Ovary (tissue), 9 donors: ENCODE data around the gene SLITRK4. TPM values are rescaled to one million over a fixed set of nuclear protein-coding genes. Genes with fewer than 3 reads are reported as not detected.

Experiments
- DNase-seq, 5 donors: peaks; one replicate each; pipeline ENCODE4 v3.0.0-alpha.2; 2019 to 2020
- H3K27ac ChIP-seq, 2 donors: fragments of 200-600 bp; one replicate each; pipeline versions ENCODE4 v1.5.1 to v1.8.0; 2019 to 2022
- H3K27me3 ChIP-seq: fragments of 200-600 bp; one replicate; pipeline ENCODE4 v1.8.0; 2022
- H3K36me3 ChIP-seq: fragments of 200-600 bp; sonication (generic); one replicate; pipeline ENCODE4 v1.5.1; 2019
- H3K4me1 ChIP-seq: one replicate; pipeline ENCODE4 v1.8.1; 2013; ENCODE audit warnings: mild to moderate bottlenecking, moderate library complexity; ENCODE audit not compliant: insufficient read depth
- H3K4me3 ChIP-seq: fragments of 200-600 bp; sonication (generic); one replicate; pipeline ENCODE4 v1.5.1; 2017
- H3K9me3 ChIP-seq, 2 donors: fragments of 200-600 bp in 1 of 2; sonication (generic) in 1 of 2; one replicate each; pipeline versions ENCODE4 v1.5.1 to v1.8.1; 2013 to 2019; ENCODE audit warnings: mild to moderate bottlenecking in 1 of 2, moderate library complexity in 1 of 2
- EP300 ChIP-seq: sonication (generic); formaldehyde crosslinking; IDR thresholded peaks from one replicate; pipeline ENCODE4 v1.6.1; 2017; ENCODE audit warnings: antibody characterized with exemption
- POLR2A ChIP-seq: fragments of 450-650 bp; IDR thresholded peaks from one replicate; pipeline ENCODE4 v1.6.1; 2017; ENCODE audit warnings: antibody characterized with exemption, mild to moderate bottlenecking, moderate library complexity
- WGBS, 3 donors: extraction: QIAGEN DNeasy Blood & Tissue Kit in 1 of 3; methylation state at CpG; one replicate each; pipeline versions ENCODE4 v1.1.5 to v1.1.7; 2013 to 2017; 5-methylcytosine and 5-hydroxymethylcytosine counted together
- intact Hi-C, 4 donors: fragments of 100-400 bp; cut with DNase I; formaldehyde crosslinking; loops; one replicate each; pipeline versions ENCODE4 v1.11.0 to v1.15.1; 2022 to 2023
- polyA plus RNA-seq, 2 donors: library from polyadenylated mRNA; stranded (reverse); fragments of 200-250 nt in 1 of 2; fragments of 350-450 nt in 1 of 2; fragmentation: Illumina TruSeq in 1 of 2; extraction: RNeasy Lipid Tissue Mini Kit (QIAGEN cat#74804) in 1 of 2; gene quantifications; one replicate each; pipeline ENCODE4 v1.2.3, GENCODE V29; 2013 to 2014
- total RNA-seq, 7 donors: library from RNA; depleted of rRNA in 2 of 7; stranded (reverse); fragments of >200 nt in 2 of 7; fragmentation: NEBNext Ultra II Directional in 3 of 7; extraction: Animal tissue kit (Norgen Biotek cat#: 25700) in 3 of 7; gene quantifications; one replicate each; pipeline versions ENCODE4 v1.1.0 to v1.2.4, GENCODE V29; 2016 to 2023
- TF ChIP-seq, protein P1 (sequence below), 3 donors: fragments of 450-650 bp in 2 of 3; fragments of 200-600 bp in 1 of 3; IDR thresholded peaks; one replicate each; pipeline versions ENCODE4 v1.5.1 to v1.8.0; 2016 to 2022; ENCODE audit warnings: antibody characterized with exemption in 3 of 3, mild to moderate bottlenecking in 1 of 3
- donor health status: DM: no; HTN: no; CAD: no; lungs with moderate emphysema.
- donor health status: DM: no; HTN: no; CAD: no.
- donor health status: Bipolar disorder and iron deficiency.
- donor health status: DM: yes; HTN: yes; CAD: no.
- donor health status: DM: no; HTN: no; CAD: no.
- donor health status: DM: yes; HTN: yes; CAD: no.

Gene SLITRK4
- total and polyA plus RNA-seq, 9 donors, result 0.44 to 5.9 (median 2.3) TPM

DNA sequence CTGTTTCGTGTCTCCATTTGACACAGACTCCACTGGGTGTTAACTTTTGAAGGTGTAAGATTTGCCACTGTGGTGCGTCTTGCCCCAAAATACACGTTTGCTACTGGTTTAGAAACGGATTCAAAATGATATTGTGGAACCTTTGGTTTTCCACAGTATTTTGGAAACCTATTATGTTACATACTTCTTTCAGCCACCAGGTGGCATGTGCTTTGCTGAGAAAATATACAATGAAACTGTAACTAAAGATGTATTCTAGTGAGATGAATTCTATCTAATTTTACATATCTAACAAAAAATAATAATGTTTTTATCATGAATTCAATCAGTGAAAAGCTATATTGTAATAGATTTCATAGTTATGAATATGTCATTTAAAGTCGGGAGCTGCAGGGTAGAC is 28.4 kb upstream of the SLITRK4 start:
- intact Hi-C loops, result no loop called here
- no peaks in the 10 kb centered on the region for H3K9me3 ChIP-seq
- no peak overlapping the region for H3K27ac ChIP-seq
- 25 to 29% (median 27%) methylated on average over 5 of the region's 5 CpGs for WGBS, 3 donors
- no peaks in the 10 kb centered on the region for H3K36me3 ChIP-seq
- TF ChIP-seq POLR2A, result no peak
- TF ChIP-seq, protein P1, sequence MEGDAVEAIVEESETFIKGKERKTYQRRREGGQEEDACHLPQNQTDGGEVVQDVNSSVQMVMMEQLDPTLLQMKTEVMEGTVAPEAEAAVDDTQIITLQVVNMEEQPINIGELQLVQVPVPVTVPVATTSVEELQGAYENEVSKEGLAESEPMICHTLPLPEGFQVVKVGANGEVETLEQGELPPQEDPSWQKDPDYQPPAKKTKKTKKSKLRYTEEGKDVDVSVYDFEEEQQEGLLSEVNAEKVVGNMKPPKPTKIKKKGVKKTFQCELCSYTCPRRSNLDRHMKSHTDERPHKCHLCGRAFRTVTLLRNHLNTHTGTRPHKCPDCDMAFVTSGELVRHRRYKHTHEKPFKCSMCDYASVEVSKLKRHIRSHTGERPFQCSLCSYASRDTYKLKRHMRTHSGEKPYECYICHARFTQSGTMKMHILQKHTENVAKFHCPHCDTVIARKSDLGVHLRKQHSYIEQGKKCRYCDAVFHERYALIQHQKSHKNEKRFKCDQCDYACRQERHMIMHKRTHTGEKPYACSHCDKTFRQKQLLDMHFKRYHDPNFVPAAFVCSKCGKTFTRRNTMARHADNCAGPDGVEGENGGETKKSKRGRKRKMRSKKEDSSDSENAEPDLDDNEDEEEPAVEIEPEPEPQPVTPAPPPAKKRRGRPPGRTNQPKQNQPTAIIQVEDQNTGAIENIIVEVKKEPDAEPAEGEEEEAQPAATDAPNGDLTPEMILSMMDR (IDR thresholded peaks at IDR 0.05), result no peak
- no peak for TF ChIP-seq EP300
- H3K27me3 ChIP-seq, result no peaks in the 10 kb centered on the region
- H3K4me3 ChIP-seq, result no peak overlapping the region
- no peak for DNase-seq
- no peaks in the 10 kb centered on the region for H3K4me1 ChIP-seq

DNA sequence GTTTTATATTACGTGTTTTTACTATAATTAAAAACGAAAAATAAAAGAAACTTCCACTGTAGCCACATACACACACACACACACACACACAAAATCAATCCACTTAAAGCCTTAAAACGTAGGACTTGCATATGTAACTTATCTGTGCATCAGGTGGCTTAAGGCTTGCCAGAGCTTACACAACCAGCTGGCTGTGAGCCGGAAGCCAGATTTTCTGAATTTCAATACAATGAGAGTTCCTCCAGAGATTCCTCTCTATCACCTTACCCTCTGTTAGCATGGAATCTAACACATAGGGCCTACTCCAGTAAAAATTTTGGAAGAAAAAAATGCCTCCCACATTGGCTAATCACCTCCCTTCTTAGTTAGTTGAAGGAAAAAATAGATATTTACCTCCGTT is 27.9 kb upstream of the SLITRK4 start:
- Histone ChIP-seq H3K36me3 (no peaks in the 10 kb centered on the region), H3K27ac (no peak overlapping the region), H3K27me3 (no peaks in the 10 kb centered on the region), H3K4me1 (no peaks in the 10 kb centered on the region), H3K9me3 (no peaks in the 10 kb centered on the region), H3K4me3 (no peak overlapping the region)
- TF ChIP-seq POLR2A, result no peak
- DNase-seq, result no peak
- 51 to 54% (median 53%) methylated on average over 5 of the region's 5 CpGs for WGBS, 3 donors
- intact Hi-C loops, result no loop called here

DNA sequence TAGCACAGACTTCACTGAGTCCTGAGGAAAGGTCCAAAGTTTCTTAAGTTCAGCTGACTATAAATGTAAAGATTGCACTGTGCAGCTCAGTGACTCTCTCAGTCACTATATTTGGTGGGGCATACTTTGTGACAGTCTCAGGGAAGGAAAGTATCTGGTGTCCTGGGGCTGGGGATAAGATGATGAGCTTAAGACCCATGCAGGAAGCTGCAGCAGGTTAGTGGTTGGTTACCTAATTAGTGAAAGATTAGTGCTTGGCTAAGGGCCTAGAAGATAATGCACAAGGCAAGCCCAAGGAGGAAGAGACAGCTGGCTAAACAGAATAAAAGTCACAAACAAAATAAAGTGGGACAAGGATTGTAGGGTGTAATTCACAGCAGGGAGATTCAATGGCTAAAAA is 25.4 kb upstream of the SLITRK4 start:
- TF ChIP-seq EP300, result no peak
- TF ChIP-seq POLR2A, result no peak
- TF ChIP-seq, protein P1 (IDR thresholded peaks at IDR 0.05), result no peak
- H3K36me3 ChIP-seq, result no peaks in the 10 kb centered on the region
- no peak overlapping the region for H3K4me3 ChIP-seq
- DNase-seq, result no peak
- no peaks in the 10 kb centered on the region for H3K9me3 ChIP-seq
- intact Hi-C loops, result no loop called here
- no peak overlapping the region for H3K27ac ChIP-seq
- no peaks in the 10 kb centered on the region for H3K27me3 ChIP-seq
- H3K4me1 ChIP-seq, result no peaks in the 10 kb centered on the region

DNA sequence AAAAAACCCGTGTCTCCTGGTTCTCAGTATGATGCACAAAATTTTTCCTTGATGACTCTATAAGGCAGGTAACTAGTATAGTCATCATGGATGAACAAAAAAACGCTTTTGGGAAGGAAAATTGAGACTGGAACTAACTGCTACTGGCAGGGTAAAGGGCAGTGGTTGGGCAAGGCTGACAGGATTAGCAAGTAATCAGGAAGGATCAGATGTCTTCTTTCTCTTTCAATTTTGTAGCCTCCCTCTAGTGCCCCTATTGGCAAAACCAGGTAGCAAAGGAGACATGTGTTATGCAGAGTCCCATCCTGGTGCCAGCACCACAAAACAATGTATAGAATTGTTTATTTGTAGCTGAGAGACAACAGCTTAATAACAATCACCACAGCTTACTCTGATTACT is 12.8 kb upstream of the SLITRK4 start:
- DNase-seq, result no peak
- Histone ChIP-seq H3K4me1 (no peaks in the 10 kb centered on the region), H3K27me3 (no peaks in the 10 kb centered on the region), H3K36me3 (no peaks in the 10 kb centered on the region), H3K27ac (no peak overlapping the region), H3K4me3 (no peak overlapping the region), H3K9me3 (no peaks in the 10 kb centered on the region)
- intact Hi-C loops, result no loop called here
- 13 to 26% (median 20%) methylated on average over 2 of the region's 2 CpGs for WGBS, 3 donors
- no peak for TF ChIP-seq POLR2A
- TF ChIP-seq, protein P1 (IDR thresholded peaks at IDR 0.05), result no peak
- TF ChIP-seq EP300, result no peak

DNA sequence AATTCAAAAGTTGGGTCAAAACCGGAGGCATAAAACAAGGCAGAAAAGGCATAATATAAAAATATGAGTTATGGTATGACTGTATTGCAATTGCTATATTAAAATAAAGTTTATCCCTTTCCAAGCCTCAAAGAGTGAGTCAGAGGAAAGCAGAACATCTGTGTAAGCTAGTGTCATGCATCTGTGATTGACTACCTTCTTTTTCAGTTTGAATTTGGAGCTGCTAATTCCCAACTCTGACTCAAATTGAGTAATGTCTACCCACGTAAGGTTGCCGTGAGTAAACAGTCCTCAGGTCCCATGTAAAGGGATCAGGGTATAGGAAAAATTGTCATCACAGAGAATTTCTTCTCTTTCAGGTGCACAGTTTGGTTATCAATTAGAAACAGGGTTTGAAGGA is 6.5 kb upstream of the SLITRK4 start:
- H3K27me3 ChIP-seq, result no peaks in the 10 kb centered on the region
- intact Hi-C loops, result no loop called here
- 55 to 65% (median 60%) methylated on average over 3 of the region's 3 CpGs for WGBS, 3 donors

DNA sequence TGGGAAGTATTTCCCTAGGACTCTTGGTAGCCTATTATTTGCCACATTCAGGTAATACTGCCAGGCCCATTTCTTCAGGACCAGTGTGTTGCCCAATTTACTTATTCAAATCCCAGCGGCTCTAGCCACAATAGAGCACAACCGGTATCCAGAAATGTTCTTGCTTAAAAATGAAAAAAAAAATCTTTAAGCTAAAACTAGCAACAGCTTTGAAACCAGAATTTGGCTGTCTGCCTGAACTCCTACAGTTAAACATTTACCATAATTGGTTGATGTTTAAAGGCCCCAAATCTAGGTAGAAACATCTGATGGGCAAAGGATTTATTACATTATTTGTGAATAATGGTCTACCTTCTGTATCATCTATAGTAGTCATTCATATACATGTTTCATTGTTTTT is 930 bp upstream of the SLITRK4 start:
- H3K36me3 ChIP-seq, result no peaks in the 10 kb centered on the region
- TF ChIP-seq EP300, result no peak
- TF ChIP-seq, protein P1 (IDR thresholded peaks at IDR 0.05), result no peak
- TF ChIP-seq POLR2A, result no peak
- 29 to 39% (median 36%) methylated on average over 2 of the region's 2 CpGs for WGBS, 3 donors
- H3K4me1 ChIP-seq, result no peaks in the 10 kb centered on the region
- no peak overlapping the region for H3K4me3 ChIP-seq
- DNase-seq, result no peak
- intact Hi-C loops, result no loop called here
- H3K9me3 ChIP-seq, result no peaks in the 10 kb centered on the region
- H3K27ac ChIP-seq, result no peak overlapping the region
- no peaks in the 10 kb centered on the region for H3K27me3 ChIP-seq

More for the DNA sequence above, 6.5 kb upstream of the SLITRK4 start:
- Histone ChIP-seq H3K36me3 (no peaks in the 10 kb centered on the region), H3K27ac (no peak overlapping the region), H3K4me3 (no peak overlapping the region), H3K4me1 (no peaks in the 10 kb centered on the region), H3K9me3 (no peaks in the 10 kb centered on the region)
- no peak for DNase-seq
- TF ChIP-seq POLR2A, result no peak
